GM23338 (cell line): Measurements from ENCODE around the gene KDM1A.

Experiments used
- CREB1 ChIP-seq: fragments of 250-450 bp; sonication (Bioruptor Pico); IDR thresholded peaks from 2 replicates; pipeline ENCODE4 v1.5.0; 2020; ENCODE audit warnings: low read depth, mild to moderate bottlenecking, moderate library complexity
- CTCF ChIP-seq, 2 experiments: fragments of 200-600 bp in 1 of 2; sonication (generic) in 1 of 2; conservative IDR thresholded peaks; 2 replicates each; pipeline versions ENCODE4 v1.5.1 to v1.6.1; 2016 to 2017; ENCODE audit warnings: antibody characterized with exemption in 2 of 2, low read depth in 2 of 2, mild to moderate bottlenecking in 2 of 2, moderate library complexity in 1 of 2
- ETS1 ChIP-seq: IDR thresholded peaks from 2 replicates; pipeline ENCODE4 v1.6.1; 2016; ENCODE audit warnings: antibody characterized with exemption
- EZH2 ChIP-seq: fragments of 200-600 bp; sonication (generic); IDR thresholded peaks from one replicate; pipeline ENCODE4 v1.8.0; 2017; ENCODE audit warnings: antibody characterized with exemption, mild to moderate bottlenecking, low read depth; ENCODE audit not compliant: unreplicated experiment
- EZH2phosphoT487 ChIP-seq: fragments of 200-600 bp; sonication (generic); IDR thresholded peaks from one replicate; pipeline ENCODE4 v1.8.1; 2018; ENCODE audit warnings: antibody characterized with exemption; ENCODE audit not compliant: unreplicated experiment
- JUNB ChIP-seq: IDR thresholded peaks from one replicate; pipeline ENCODE4 v1.6.1; 2016; ENCODE audit warnings: antibody characterized with exemption; ENCODE audit not compliant: unreplicated experiment
- NANOG ChIP-seq: IDR thresholded peaks from 2 replicates; pipeline ENCODE4 v1.6.1; 2016; ENCODE audit warnings: antibody characterized with exemption, borderline replicate concordance
- POLR2AphosphoS5 ChIP-seq: IDR thresholded peaks from 2 replicates; pipeline ENCODE4 v1.6.1; 2016; ENCODE audit warnings: antibody characterized with exemption, low read depth
- REST ChIP-seq: IDR thresholded peaks from one replicate; pipeline ENCODE4 v1.6.1; 2018; ENCODE audit warnings: antibody characterized with exemption; ENCODE audit not compliant: unreplicated experiment
- STAT1 ChIP-seq: IDR thresholded peaks from one replicate; pipeline ENCODE4 v1.6.1; 2016; ENCODE audit warnings: antibody characterized with exemption; ENCODE audit not compliant: unreplicated experiment
- ZNF114 ChIP-seq: fragments of 250-450 bp; sonication (Bioruptor Pico); IDR thresholded peaks from 2 replicates; pipeline ENCODE4 v1.5.0; 2020; ENCODE audit warnings: mild to moderate bottlenecking, moderate library complexity
- ZNF331 ChIP-seq: fragments of 250-450 bp; sonication (Bioruptor Pico); IDR thresholded peaks from 2 replicates; pipeline ENCODE4 v1.5.0; 2020; ENCODE audit warnings: low read depth, mild to moderate bottlenecking, moderate library complexity

- no peak for TF ChIP-seq CTCF (conservative IDR thresholded peaks at IDR 0.05; ENCODE audit: low read depth in 2 of 2)
- TF ChIP-seq EZH2 = no peak
- TF ChIP-seq EZH2phosphoT487 = no peak
- no peak for TF ChIP-seq REST
- TF ChIP-seq POLR2AphosphoS5 = no peak
- TF ChIP-seq CREB1 (CRISPR knock-in tag) = no peak
- TF ChIP-seq JUNB = no peak
- TF ChIP-seq ETS1 = no peak
- no peak for TF ChIP-seq ZNF114 (CRISPR knock-in tag)
- no peak for TF ChIP-seq STAT1
- no peak for TF ChIP-seq NANOG
- no peak for TF ChIP-seq ZNF331 (CRISPR knock-in tag)
These were observed 65.6 kb downstream of the KDM1A start for GRCh38 chr1:23084880-23085279.
